K562 (cell line): ENCODE results near the gene PCDHGB2. TPM values are rescaled to one million over a fixed set of nuclear protein-coding genes. Genes with fewer than 3 reads are reported as not detected.

Source experiments
- ATAC-seq: fragments of 200-7000 bp; cut with Tn5 transposase; 3 replicates; pipeline ENCODE4 v1.9.1; 2020; ENCODE audit warnings: moderate library complexity
- BruUV-seq: library from RNA; stranded (reverse); fragments of 400-500 nt; replicated peaks from 2 replicates; lab custom pipeline; 2021; lab: Mats Ljungman, UMichigan
- CTCF ChIA-PET: fragments of 300-600 bp; formaldehyde crosslinking; extraction: SDS; loops from one replicate; lab custom pipeline; 2021; ENCODE audit warnings: low intra/inter-chr PET ratio; lab: Yijun Ruan, JAX
- POLR2A ChIA-PET: fragments of 300-600, 350-650 bp; sonication (Branson Sonifier 250); formaldehyde crosslinking; extraction: SDS; loops from one replicate; lab custom pipeline; 2021; ENCODE audit warnings: antibody characterized with exemption, inconsistent platforms; lab: Yijun Ruan, JAX
- DNase-seq, 4 experiments: peaks; one replicate each; pipeline versions ENCODE4 v3.0.0 to v3.0.0-alpha.2; 2011 to 2018; ENCODE audit warnings: low spot score in 3 of 4, mixed read lengths in 3 of 4; ENCODE audit errors: extremely low read depth in 1 of 4
- FAIRE-seq: peaks from 2 replicates; lab custom pipeline; 2011; peaks lifted over from hg19 to GRCh38; lab: Jason Lieb, UNC
- H2AFZ ChIP-seq: 2 replicates; pipeline ENCODE4 v1.6.0; 2011; ENCODE audit warnings: low read depth, low read length, control low read depth, inconsistent platforms
- H3K27ac ChIP-seq: fragments of 200-600 bp; 3 replicates; pipeline ENCODE4 v1.8.0; 2011; ENCODE audit warnings: low read depth, mild to moderate bottlenecking, control low read depth, inconsistent platforms, low read length, moderate library complexity, mixed read lengths; ENCODE audit errors: extremely low read depth
- H3K27me3 ChIP-seq, 2 experiments: fragments of 300-600 bp in 1 of 2; 2 replicates in 1 of 2; 3 replicates in 1 of 2; pipeline versions ENCODE4 v1.6.0 to v1.8.0; 2011; ENCODE audit warnings: inconsistent platforms in 2 of 2, low read length in 2 of 2, mild to moderate bottlenecking in 1 of 2, mixed read lengths in 1 of 2, moderate library complexity in 1 of 2; ENCODE audit not compliant: control insufficient read depth in 2 of 2, insufficient read depth in 2 of 2
- H3K36me3 ChIP-seq: fragments of 300-600 bp; 3 replicates; pipeline ENCODE4 v1.8.0; 2011; ENCODE audit warnings: mild to moderate bottlenecking, low read length, inconsistent platforms; ENCODE audit not compliant: control insufficient read depth, insufficient read depth
- H3K4me1 ChIP-seq, 2 experiments: fragments of 200-600 bp in 1 of 2; replicated peaks in 1 of 2; 2 replicates in 1 of 2; 3 replicates in 1 of 2; pipeline versions ENCODE4 v1.5.1 to v1.8.0; 2011; ENCODE audit warnings: inconsistent platforms in 2 of 2, low read length in 2 of 2, mild to moderate bottlenecking in 1 of 2, mixed read lengths in 1 of 2, moderate library complexity in 1 of 2; ENCODE audit not compliant: control insufficient read depth in 2 of 2, insufficient read depth in 2 of 2
- H3K4me2 ChIP-seq: 2 replicates; pipeline ENCODE4 v1.6.1; 2011; ENCODE audit warnings: low read length, control low read depth, inconsistent platforms, mixed read lengths; ENCODE audit not compliant: insufficient read depth
- H3K4me3 ChIP-seq: fragments of 200-600 bp; sonication (generic), shearing (Covaris generic); 2 replicates; pipeline ENCODE4 v1.5.1; 2016; ENCODE audit warnings: control low read depth, inconsistent platforms
- H3K79me2 ChIP-seq: fragments of 200-600 bp; 3 replicates; pipeline ENCODE4 v1.8.0; 2011; ENCODE audit warnings: low read length, inconsistent platforms; ENCODE audit not compliant: control insufficient read depth, insufficient read depth
- H3K9ac ChIP-seq, 2 experiments: 2 replicates each; pipeline versions ENCODE4 v1.6.0 to v1.6.1; 2011; ENCODE audit warnings: low read depth in 2 of 2, low read length in 2 of 2, control low read depth in 1 of 2, inconsistent platforms in 1 of 2, mild to moderate bottlenecking in 1 of 2, mixed read lengths in 1 of 2; ENCODE audit not compliant: insufficient read depth in 1 of 2
- H3K9me1 ChIP-seq: one replicate; pipeline ENCODE4 v1.6.0; 2011; ENCODE audit warnings: inconsistent platforms, mild to moderate bottlenecking, low read length, moderate library complexity; ENCODE audit not compliant: control insufficient read depth, insufficient read depth
- H3K9me3 ChIP-seq: replicated peaks from 2 replicates; pipeline ENCODE4 v1.5.1; 2011; ENCODE audit warnings: low read depth, low read length, inconsistent platforms; ENCODE audit not compliant: control insufficient read depth, insufficient read depth
- H4K20me1 ChIP-seq: replicated peaks from 2 replicates; pipeline ENCODE4 v1.6.1; 2011; ENCODE audit warnings: low read length, inconsistent platforms, mixed read lengths; ENCODE audit not compliant: control insufficient read depth, insufficient read depth
- BRF1 ChIP-seq: IDR thresholded peaks from 3 replicates; pipeline ENCODE4 v1.6.1; 2011; ENCODE audit warnings: borderline replicate concordance, mild to moderate bottlenecking; ENCODE audit not compliant: insufficient read length; ENCODE audit errors: extremely low read depth
- CTCFL ChIP-seq: IDR thresholded peaks from 2 replicates; pipeline ENCODE4 v1.6.1; 2011; ENCODE audit warnings: borderline replicate concordance, low read depth, mild to moderate bottlenecking, moderate library complexity, low read length; ENCODE audit not compliant: insufficient read depth, poor library complexity, severe bottlenecking
- ETV5 ChIP-seq: sonication (generic); formaldehyde crosslinking; IDR thresholded peaks from 2 replicates; pipeline ENCODE4 v1.4.0; 2020; ENCODE audit warnings: low read depth, mild to moderate bottlenecking, missing genetic modification reagents
- HMG20A ChIP-seq: fragments of 450-650 bp; formaldehyde crosslinking; conservative IDR thresholded peaks from 2 replicates; pipeline ENCODE4 v1.4.0; 2020; ENCODE audit warnings: mild to moderate bottlenecking, mixed read lengths
- IFI16 ChIP-seq: fragments of 250-450 bp; sonication (Bioruptor Pico); IDR thresholded peaks from 2 replicates; pipeline ENCODE4 v2.1.2; 2022; ENCODE audit warnings: mild to moderate bottlenecking, inconsistent platforms
- NCOR1 ChIP-seq: fragments of 450-650 bp; IDR thresholded peaks from 2 replicates; pipeline ENCODE4 v1.6.1; 2016; ENCODE audit warnings: mild to moderate bottlenecking, moderate library complexity
- PHB2 ChIP-seq: fragments of 450-650 bp; IDR thresholded peaks from 2 replicates; pipeline ENCODE4 v1.6.1; 2017; ENCODE audit warnings: low read depth
- SIRT6 ChIP-seq: IDR thresholded peaks from one replicate; pipeline ENCODE4 v1.6.1; 2012; ENCODE audit warnings: low read depth, mild to moderate bottlenecking, control low read depth, inconsistent platforms, low read length, moderate library complexity
- SMAD3 ChIP-seq: fragments of 450-650 bp; formaldehyde crosslinking; conservative IDR thresholded peaks from 2 replicates; pipeline ENCODE4 v1.4.0; 2020; ENCODE audit warnings: mild to moderate bottlenecking
- SMARCB1 ChIP-seq: IDR thresholded peaks from 2 replicates; pipeline ENCODE4 v1.6.1; 2011; ENCODE audit warnings: improper control_type of control experiment, low read depth; ENCODE audit not compliant: insufficient read length
- SPI1 ChIP-seq: IDR thresholded peaks from 2 replicates; pipeline ENCODE4 v1.6.1; 2011; ENCODE audit warnings: low read depth, low read length, control low read depth, borderline replicate concordance
- SRSF1 ChIP-seq: fragments of 200-400 bp; formaldehyde crosslinking; IDR thresholded peaks from 2 replicates; pipeline ENCODE4 v1.6.1; 2017; ENCODE audit warnings: mild to moderate bottlenecking, low read depth, low read length, moderate library complexity
- STAT5A ChIP-seq: IDR thresholded peaks from 2 replicates; pipeline ENCODE4 v1.6.1; 2012; ENCODE audit warnings: low read length, inconsistent platforms, borderline replicate concordance
- TCF3 ChIP-seq: sonication (generic); formaldehyde crosslinking; IDR thresholded peaks from 2 replicates; pipeline ENCODE4 v1.4.0; 2020; ENCODE audit warnings: mild to moderate bottlenecking, missing genetic modification reagents
- ZNF146 ChIP-seq: IDR thresholded peaks from one replicate; pipeline ENCODE4 v1.6.1; 2018; ENCODE audit warnings: missing compliant biosample characterization; ENCODE audit not compliant: unreplicated experiment
- ZNF184 ChIP-seq: sonication (generic); formaldehyde crosslinking; IDR thresholded peaks from 2 replicates; pipeline ENCODE4 v1.5.0; 2020; ENCODE audit warnings: missing genetic modification reagents
- ZNF766 ChIP-seq: fragments of 200-800 bp; sonication (Bioruptor generic); conservative IDR thresholded peaks from 2 replicates; pipeline ENCODE4 v1.6.1; 2016; ENCODE audit warnings: missing genetic modification characterization, missing compliant biosample characterization
- WGBS: fragments of 100-300 bp; shearing (Covaris generic); methylation state at CpG from one replicate; pipeline ENCODE4 v1.1.6; 2016; ENCODE audit warnings: low coverage, mixed read lengths; ENCODE audit not compliant: insufficient coverage; ENCODE audit errors: missing lambda C conversion rate; 5-methylcytosine and 5-hydroxymethylcytosine counted together
- in situ Hi-C: fragments of 300-500 bp; cut with MboI; formaldehyde crosslinking; loops from 4 replicates; pipeline ENCODE4 v1.15.0; 2018; ENCODE audit warnings: inconsistent platforms, mixed read lengths
- intact Hi-C: fragments of 100-400 bp; cut with micrococcal nuclease; formaldehyde crosslinking; loops from 2 replicates; pipeline ENCODE4 v1.14.2; 2022
- polyA plus RNA-seq, 8 experiments: library from polyadenylated mRNA; depleted of rRNA in 4 of 8; stranded (reverse) in 5 of 8; unstranded in 3 of 8; fragments of >200 nt; fragmentation: Nextera tagmentation in 2 of 8; fragmentation: Illumina TruSeq in 1 of 8; extraction: Ambion mirVana in 2 of 8; extraction: Trizol in 1 of 8; gene quantifications; 2 replicates each; pipeline versions ENCODE4 v1.2.1 to v1.2.3, GENCODE V29; 2011 to 2014; ENCODE audit warnings: inconsistent platforms in 1 of 8, missing spikeins in 1 of 8
- total RNA-seq, 7 experiments: library from RNA; depleted of rRNA in 6 of 7; stranded (reverse); fragments of >200 nt in 6 of 7; fragmentation: Illumina TruSeq in 2 of 7; extraction: Trizol in 2 of 7; gene quantifications; 2 replicates each; pipeline versions ENCODE4 v1.2.1 to v1.2.3, GENCODE V29; 2011 to 2021; ENCODE audit warnings: low replicate concordance in 1 of 7

The PCDHGB2 gene
- total and polyA plus RNA-seq, 9 of the 15 experiments (the other 6 are each of a cell fraction or from before 2014, with no cell fraction given) = 0.06 to 0.54 (median 0.29) TPM; not detected in 1

- no peak for TF ChIP-seq TCF3 (CRISPR knock-in tag)
- peak; percentile 37; the same call in 1 of the 2 replicates for TF ChIP-seq SPI1
- no peak for TF ChIP-seq NCOR1
These were observed 9.7 kb upstream of the PCDHGB2 start, which contains the start of gene PCDHGB1 (continued) for GRCh38 chr5:141349917-141350619.

GRCh38 chr5:141351591-141351990 is 8.2 kb upstream of the PCDHGB2 start:
- no peak overlapping the region for H3K4me3 ChIP-seq
- TF ChIP-seq HMG20A (CRISPR knock-in tag) (no peak), ETV5 (CRISPR knock-in tag) (no peak), BRF1 (no peak), PHB2 (no peak), ZNF184 (CRISPR knock-in tag) (no peak), ZNF766 (CRISPR knock-in tag) (no peak), SMAD3 (CRISPR knock-in tag) (no peak), ZNF146 (no peak), SIRT6 (no peak), CTCFL (no peak), SRSF1 (no peak), IFI16 (no peak), STAT5A (no peak), SMARCB1 (no peak)

More at GRCh38 chr5:141351591-141351990, 8.2 kb upstream of the PCDHGB2 start:
- ChIA-PET POLR2A (no interaction called here), CTCF (no interaction called here)
- Histone ChIP-seq H3K4me2 (no peak overlapping the region), H3K9me3 (no peaks in the 10 kb centered on the region), H3K79me2 (no peaks in the 10 kb centered on the region), H3K36me3 (no peaks in the 10 kb centered on the region), H3K27me3 (peaks cover 0 to 13% of the 10 kb centered on the region in 2 experiments; a peak in 3 of 5 replicates), H2AFZ (no peak overlapping the region), H3K27ac (no peak overlapping the region), H3K9me1 (no peaks in the 10 kb centered on the region), H3K4me1 (peaks cover 3 to 5% of the 10 kb centered on the region in 2 experiments; a peak in 3 of 5 replicates), H4K20me1 (no peaks in the 10 kb centered on the region), H3K9ac (no peak overlapping the region)
- in situ Hi-C loops = no loop called here
- BruUV-seq = no TSS peak
- 52% methylated on average over 24 of the region's 36 CpGs for WGBS
- DNase-seq (no peak), FAIRE-seq (no peak), ATAC-seq (no peak)
- intact Hi-C loops = no loop called here
